ENCODE data around the gene COX5A.

DNA sequence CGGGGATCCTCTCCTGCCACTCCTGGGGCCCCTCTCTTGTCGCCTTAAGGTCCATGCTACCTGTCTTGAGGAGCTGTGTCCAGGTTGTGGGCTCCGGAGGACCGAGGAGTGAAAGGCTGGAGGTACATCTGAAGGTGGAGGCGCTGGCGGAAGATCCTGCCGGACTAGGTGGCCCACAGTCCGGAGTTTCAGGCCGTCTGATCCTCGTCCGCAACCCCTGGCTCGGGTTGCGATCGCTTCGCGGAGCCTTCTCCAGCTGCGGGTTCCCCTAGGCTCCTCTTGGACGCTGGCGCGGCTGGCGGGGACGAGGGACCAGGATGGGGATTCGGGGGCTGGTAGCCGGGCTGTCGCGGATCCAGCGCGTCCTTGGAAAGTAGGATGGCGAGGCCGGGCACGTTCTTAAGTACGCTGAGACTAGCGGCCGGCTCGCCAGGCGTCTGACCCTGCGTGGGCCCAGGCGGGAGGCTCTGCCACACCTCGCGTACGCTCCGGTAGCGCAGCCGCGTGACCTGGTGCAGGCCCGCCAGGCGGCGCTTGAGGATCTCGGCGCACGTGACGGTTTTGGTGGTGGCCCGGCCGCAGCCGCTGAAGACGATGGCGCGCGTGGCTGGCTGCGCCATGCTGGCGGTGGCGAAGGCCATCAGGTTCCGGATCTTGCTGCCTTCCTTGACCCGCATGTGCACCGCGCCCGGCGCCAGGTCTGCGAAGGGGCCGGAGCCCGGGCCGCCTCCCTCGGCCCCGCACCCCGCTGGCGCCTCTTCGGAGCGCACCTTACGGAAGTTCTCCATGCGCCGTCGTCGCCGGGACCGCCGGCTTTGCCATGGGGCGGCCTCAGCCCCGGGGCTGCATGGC is 18.1 kb upstream of the COX5A start:
- TF ChIP-seq, protein P1, sequence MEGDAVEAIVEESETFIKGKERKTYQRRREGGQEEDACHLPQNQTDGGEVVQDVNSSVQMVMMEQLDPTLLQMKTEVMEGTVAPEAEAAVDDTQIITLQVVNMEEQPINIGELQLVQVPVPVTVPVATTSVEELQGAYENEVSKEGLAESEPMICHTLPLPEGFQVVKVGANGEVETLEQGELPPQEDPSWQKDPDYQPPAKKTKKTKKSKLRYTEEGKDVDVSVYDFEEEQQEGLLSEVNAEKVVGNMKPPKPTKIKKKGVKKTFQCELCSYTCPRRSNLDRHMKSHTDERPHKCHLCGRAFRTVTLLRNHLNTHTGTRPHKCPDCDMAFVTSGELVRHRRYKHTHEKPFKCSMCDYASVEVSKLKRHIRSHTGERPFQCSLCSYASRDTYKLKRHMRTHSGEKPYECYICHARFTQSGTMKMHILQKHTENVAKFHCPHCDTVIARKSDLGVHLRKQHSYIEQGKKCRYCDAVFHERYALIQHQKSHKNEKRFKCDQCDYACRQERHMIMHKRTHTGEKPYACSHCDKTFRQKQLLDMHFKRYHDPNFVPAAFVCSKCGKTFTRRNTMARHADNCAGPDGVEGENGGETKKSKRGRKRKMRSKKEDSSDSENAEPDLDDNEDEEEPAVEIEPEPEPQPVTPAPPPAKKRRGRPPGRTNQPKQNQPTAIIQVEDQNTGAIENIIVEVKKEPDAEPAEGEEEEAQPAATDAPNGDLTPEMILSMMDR (IDR thresholded peaks at IDR 0.05): peak; percentile 37 to 48 (median 40)
- TF ChIP-seq POLR2A (IDR thresholded peaks at IDR 0.05): no peak

Measured in testis (tissue), 2 donors.